SK-N-SH (cell line): Measurements from ENCODE around the gene CPEB1. TPM values are rescaled to one million over a fixed set of nuclear protein-coding genes. Genes with fewer than 3 reads are reported as not detected.

Experiments
- CTCF ChIA-PET: fragments of 300-600, 350-600 bp; formaldehyde crosslinking; extraction: SDS; loops from one replicate; lab custom pipeline; 2021; lab: Yijun Ruan, JAX
- POLR2A ChIA-PET: fragments of 350-600 bp; sonication (Branson Sonifier 250); formaldehyde crosslinking; extraction: SDS; loops from one replicate; lab custom pipeline; 2020; ENCODE audit warnings: antibody characterized with exemption, inconsistent platforms; lab: Yijun Ruan, JAX
- DNase-seq: peaks from one replicate; pipeline ENCODE4 v3.0.0; 2012
- H2AFZ ChIP-seq: fragments of 200-600 bp; sonication (generic); 2 replicates; pipeline ENCODE4 v1.8.1; 2016; ENCODE audit warnings: antibody characterized with exemption, mild to moderate bottlenecking, low read depth
- H3F3A ChIP-seq: fragments of 200-600 bp; sonication (generic); replicated peaks from 2 replicates; pipeline ENCODE3; 2016; ENCODE audit warnings: antibody characterized with exemption, mild to moderate bottlenecking; ENCODE audit not compliant: insufficient read depth
- H3K27ac ChIP-seq, 2 experiments: fragments of 200-500 bp in 1 of 2; fragments of 200-600 bp in 1 of 2; sonication (Bioruptor generic) in 1 of 2; sonication (generic), shearing (Covaris generic) in 1 of 2; 2 replicates each; pipeline versions ENCODE4 v1.5.1 to v1.6.1; 2014 to 2016; ENCODE audit warnings: low read depth in 2 of 2, inconsistent platforms in 1 of 2, low read length in 1 of 2, mild to moderate bottlenecking in 1 of 2, mixed read lengths in 1 of 2
- H3K27me3 ChIP-seq: fragments of 200-600 bp; sonication (generic), shearing (Covaris generic); 2 replicates; pipeline ENCODE4 v1.6.1; 2016; ENCODE audit warnings: mixed run types; ENCODE audit not compliant: insufficient read depth
- H3K36me3 ChIP-seq, 2 experiments: fragments of 200-500 bp in 1 of 2; fragments of 200-600 bp in 1 of 2; sonication (Bioruptor generic) in 1 of 2; sonication (generic) in 1 of 2; replicated peaks in 1 of 2; 2 replicates each; pipeline versions ENCODE3 to v1.5.1; 2014 to 2016; ENCODE audit warnings: low read length in 1 of 2, mild to moderate bottlenecking in 1 of 2; ENCODE audit not compliant: insufficient read depth in 2 of 2, control insufficient read depth in 1 of 2
- H3K4me1 ChIP-seq, 2 experiments: fragments of 200-500 bp in 1 of 2; fragments of 200-600 bp in 1 of 2; sonication (Bioruptor generic) in 1 of 2; sonication (generic), shearing (Covaris generic) in 1 of 2; 2 replicates each; pipeline versions ENCODE4 v1.5.1 to v1.6.1; 2014 to 2016; ENCODE audit warnings: low read depth in 1 of 2, low read length in 1 of 2, mixed run types in 1 of 2; ENCODE audit not compliant: insufficient read depth in 2 of 2, control insufficient read depth in 1 of 2
- H3K4me2 ChIP-seq: fragments of 200-600 bp; sonication (generic), shearing (Covaris generic); 2 replicates; pipeline ENCODE4 v1.6.1; 2017; ENCODE audit warnings: mixed run types
- H3K4me3 ChIP-seq, 2 experiments: fragments of 200-500 bp in 1 of 2; fragments of 200-600 bp in 1 of 2; sonication (Bioruptor generic) in 1 of 2; sonication (generic), shearing (Covaris generic) in 1 of 2; 2 replicates each; pipeline versions ENCODE4 v1.5.1 to v1.8.1; 2014 to 2016; ENCODE audit warnings: low read depth in 2 of 2, inconsistent platforms in 1 of 2, low read length in 1 of 2, mild to moderate bottlenecking in 1 of 2, mixed read lengths in 1 of 2, moderate library complexity in 1 of 2
- H3K79me2 ChIP-seq: fragments of 200-600 bp; sonication (generic); 2 replicates; pipeline ENCODE4 v1.8.1; 2017; ENCODE audit warnings: mild to moderate bottlenecking; ENCODE audit not compliant: insufficient read depth
- H3K9ac ChIP-seq: fragments of 200-600 bp; sonication (generic); 2 replicates; pipeline ENCODE4 v1.6.1; 2017; ENCODE audit warnings: mixed run types
- H3K9me2 ChIP-seq: fragments of 200-600 bp; sonication (generic); 2 replicates; pipeline ENCODE4 v1.6.1; 2017; ENCODE audit warnings: mixed run types
- H3K9me3 ChIP-seq: fragments of 200-600 bp; sonication (generic); 2 replicates; pipeline ENCODE4 v1.6.1; 2017; ENCODE audit warnings: mixed run types, mild to moderate bottlenecking, moderate library complexity
- H4K20me1 ChIP-seq: fragments of 200-600 bp; sonication (generic); 2 replicates; pipeline ENCODE4 v1.6.1; 2017; ENCODE audit warnings: mild to moderate bottlenecking, mixed run types; ENCODE audit not compliant: insufficient read depth
- EP300 ChIP-seq, 2 experiments: IDR thresholded peaks; 2 replicates each; pipeline versions ENCODE4 v1.4.0 to v1.6.1; 2012; ENCODE audit warnings: borderline replicate concordance in 1 of 2, low read depth in 1 of 2, low read length in 1 of 2
- FOSL2 ChIP-seq: IDR thresholded peaks from 2 replicates; pipeline ENCODE4 v1.4.0; 2012; ENCODE audit warnings: low read depth, mild to moderate bottlenecking, moderate library complexity, borderline replicate concordance
- FOXJ3 ChIP-seq: sonication (generic); formaldehyde crosslinking; IDR thresholded peaks from 2 replicates; pipeline ENCODE4 v1.5.1; 2020; ENCODE audit warnings: mild to moderate bottlenecking, missing genetic modification reagents
- MEF2A ChIP-seq: IDR thresholded peaks from 2 replicates; pipeline ENCODE4 v1.4.0; 2012; ENCODE audit warnings: low read depth, borderline replicate concordance
- MXI1 ChIP-seq: IDR thresholded peaks from 2 replicates; pipeline ENCODE4 v1.6.1; 2012; ENCODE audit warnings: mild to moderate bottlenecking, low read depth, low read length, improper control_type of control experiment
- RFX5 ChIP-seq: IDR thresholded peaks from 2 replicates; pipeline ENCODE4 v1.6.1; 2012; ENCODE audit warnings: mild to moderate bottlenecking, improper control_type of control experiment, low read length
- SIN3A ChIP-seq: IDR thresholded peaks from 2 replicates; pipeline ENCODE4 v1.6.1; 2012; ENCODE audit warnings: low read depth, mild to moderate bottlenecking, low read length, moderate library complexity, borderline replicate concordance
- TAF1 ChIP-seq: IDR thresholded peaks from 2 replicates; pipeline ENCODE4 v1.6.1; 2012; ENCODE audit warnings: low read depth, mild to moderate bottlenecking, low read length, moderate library complexity, borderline replicate concordance
- YY1 ChIP-seq: IDR thresholded peaks from 2 replicates; pipeline ENCODE4 v1.4.0; 2012; ENCODE audit warnings: low read depth, mild to moderate bottlenecking
- WGBS: methylation state at CpG from one replicate; pipeline ENCODE4 v1.1.6; 2017; ENCODE audit warnings: low lambda C conversion rate; 5-methylcytosine and 5-hydroxymethylcytosine counted together
- polyA plus RNA-seq, 3 experiments: library from polyadenylated mRNA; depleted of rRNA; stranded (reverse); fragments of >200 nt; gene quantifications; 2 replicates each; pipeline ENCODE4 v1.2.3, GENCODE V29; 2012
- TF ChIP-seq, protein P1 (sequence below): IDR thresholded peaks from 2 replicates; pipeline ENCODE4 v1.4.0; 2012; ENCODE audit warnings: low read depth, borderline replicate concordance
- TF ChIP-seq, protein P2 (sequence below): IDR thresholded peaks from 2 replicates; pipeline ENCODE4 v1.4.0; 2012; ENCODE audit warnings: low read depth, borderline replicate concordance
- TF ChIP-seq, protein P3 (sequence below): IDR thresholded peaks from 2 replicates; pipeline ENCODE4 v1.6.1; 2012; ENCODE audit warnings: mild to moderate bottlenecking, low read depth, low read length, moderate library complexity
- TF ChIP-seq, protein P4 (sequence below): IDR thresholded peaks from 2 replicates; pipeline ENCODE4; 2012

The CPEB1 gene
- polyA plus RNA-seq, 1 of the 3 experiments (the other 2 are of a cell fraction), result 2.6 TPM

DNA sequence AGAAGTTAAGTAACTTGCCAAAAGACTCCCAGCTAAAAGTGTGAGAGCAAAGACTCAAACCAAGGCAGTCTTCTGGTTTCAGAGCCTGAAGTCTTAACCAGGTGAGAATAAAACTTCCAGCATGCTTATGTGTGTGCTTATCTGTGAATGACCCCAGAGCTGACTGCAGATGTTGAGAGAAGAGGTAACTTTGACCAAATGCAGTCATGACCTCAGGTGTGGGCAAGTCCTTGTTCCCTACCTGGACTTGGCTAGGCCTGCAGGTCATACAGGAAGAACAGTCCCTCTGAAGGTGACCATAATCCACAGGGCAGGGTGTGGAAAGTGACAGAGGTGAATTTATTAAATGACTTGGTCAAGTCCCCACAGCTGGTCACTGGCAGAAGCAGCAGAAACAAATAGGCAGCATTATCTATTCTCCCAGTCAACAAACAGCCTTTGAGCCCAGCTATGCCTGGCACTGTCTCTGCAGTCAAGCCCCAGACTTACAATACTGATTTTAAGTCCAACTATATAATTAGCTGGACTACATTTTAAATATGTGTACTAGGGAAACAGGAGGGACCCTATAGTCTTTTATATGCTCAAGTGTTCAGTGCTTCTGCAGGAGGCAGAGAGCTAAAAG lies 3.0 kb upstream of the CPEB1 start:
- Histone ChIP-seq H3K79me2 (no peaks in the 10 kb centered on the region), H3K9me3 (no peaks in the 10 kb centered on the region)
- TF ChIP-seq, protein P1, sequence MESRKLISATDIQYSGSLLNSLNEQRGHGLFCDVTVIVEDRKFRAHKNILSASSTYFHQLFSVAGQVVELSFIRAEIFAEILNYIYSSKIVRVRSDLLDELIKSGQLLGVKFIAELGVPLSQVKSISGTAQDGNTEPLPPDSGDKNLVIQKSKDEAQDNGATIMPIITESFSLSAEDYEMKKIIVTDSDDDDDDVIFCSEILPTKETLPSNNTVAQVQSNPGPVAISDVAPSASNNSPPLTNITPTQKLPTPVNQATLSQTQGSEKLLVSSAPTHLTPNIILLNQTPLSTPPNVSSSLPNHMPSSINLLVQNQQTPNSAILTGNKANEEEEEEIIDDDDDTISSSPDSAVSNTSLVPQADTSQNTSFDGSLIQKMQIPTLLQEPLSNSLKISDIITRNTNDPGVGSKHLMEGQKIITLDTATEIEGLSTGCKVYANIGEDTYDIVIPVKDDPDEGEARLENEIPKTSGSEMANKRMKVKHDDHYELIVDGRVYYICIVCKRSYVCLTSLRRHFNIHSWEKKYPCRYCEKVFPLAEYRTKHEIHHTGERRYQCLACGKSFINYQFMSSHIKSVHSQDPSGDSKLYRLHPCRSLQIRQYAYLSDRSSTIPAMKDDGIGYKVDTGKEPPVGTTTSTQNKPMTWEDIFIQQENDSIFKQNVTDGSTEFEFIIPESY, result no peak
- no peak for TF ChIP-seq MEF2A
- no peak for TF ChIP-seq TAF1
- TF ChIP-seq SIN3A, result no peak
- TF ChIP-seq, protein P2, sequence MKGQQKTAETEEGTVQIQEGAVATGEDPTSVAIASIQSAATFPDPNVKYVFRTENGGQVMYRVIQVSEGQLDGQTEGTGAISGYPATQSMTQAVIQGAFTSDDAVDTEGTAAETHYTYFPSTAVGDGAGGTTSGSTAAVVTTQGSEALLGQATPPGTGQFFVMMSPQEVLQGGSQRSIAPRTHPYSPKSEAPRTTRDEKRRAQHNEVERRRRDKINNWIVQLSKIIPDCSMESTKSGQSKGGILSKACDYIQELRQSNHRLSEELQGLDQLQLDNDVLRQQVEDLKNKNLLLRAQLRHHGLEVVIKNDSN, result no peak
- no peak for TF ChIP-seq EP300 (IDR thresholded peaks at IDR 0.05; ENCODE audit: borderline replicate concordance in 1 of 2, low read depth in 1 of 2, low read length in 1 of 2)
- TF ChIP-seq, all 33 proteins: peak for 0
- Histone ChIP-seq H2AFZ (no peak overlapping the region), H3K27me3 (no peaks in the 10 kb centered on the region), H3K4me1 (peaks cover 0 to 5% of the 10 kb centered on the region in 2 experiments; a peak in 1 of 4 replicates), H3K4me3 (no peak overlapping the region), H3K36me3 (no peaks in the 10 kb centered on the region), H3K9me2 (no peaks in the 10 kb centered on the region), H3K9ac (no peak overlapping the region), H4K20me1 (no peaks in the 10 kb centered on the region), H3K4me2 (no peak overlapping the region), H3F3A (no peaks in the 10 kb centered on the region), H3K27ac (no peak overlapping the region)
- POLR2A ChIA-PET, result no interaction called here
- CTCF ChIA-PET, result interaction anchor here (1.3 kb wide), 1 partner anchor 110 kb away, joined by 3 read pairs; the partner anchor contains the start of gene RPS17
- DNase-seq, result no peak

DNA sequence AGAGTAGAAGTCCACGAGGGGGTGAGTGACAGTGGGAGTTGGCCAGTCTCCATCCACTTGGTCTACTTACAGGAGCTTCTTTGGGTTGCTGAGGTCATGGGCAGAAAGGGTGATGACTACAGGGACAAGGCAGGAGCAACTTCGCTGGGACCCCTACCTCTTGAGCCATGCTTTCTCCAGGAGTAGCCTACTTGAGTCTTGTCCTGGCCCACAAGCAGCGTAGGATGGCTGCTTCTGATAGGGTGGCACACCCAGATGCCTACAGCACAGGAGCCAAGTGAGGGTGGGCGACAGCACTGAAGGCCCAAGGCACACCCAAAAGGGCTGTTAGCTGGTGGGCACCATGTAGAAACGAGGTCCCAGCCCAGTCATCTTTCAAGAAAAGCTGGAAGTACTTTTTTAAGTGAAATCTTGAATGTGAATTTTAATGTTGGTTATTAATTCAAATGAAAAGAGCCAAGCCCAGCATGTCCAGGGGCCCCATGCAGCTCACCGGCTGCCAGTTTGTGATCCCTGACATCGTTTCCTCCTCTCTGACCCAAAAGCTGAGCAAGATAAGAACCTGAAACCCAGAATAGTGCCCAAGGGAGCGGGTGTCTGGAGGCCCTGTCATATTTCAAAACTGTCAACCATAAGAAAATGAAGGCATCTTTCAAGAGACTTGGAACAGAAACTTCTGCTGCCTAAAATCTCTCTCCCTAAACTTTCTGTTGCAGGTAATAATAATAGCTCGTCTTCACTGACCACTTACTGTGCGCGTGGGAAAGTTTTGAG lies 2.2 kb upstream of the CPEB1 start:
- WGBS, result 69% methylated on average over 10 of the region's 11 CpGs
- TF ChIP-seq FOXJ3, result no peak
- TF ChIP-seq, protein P3, sequence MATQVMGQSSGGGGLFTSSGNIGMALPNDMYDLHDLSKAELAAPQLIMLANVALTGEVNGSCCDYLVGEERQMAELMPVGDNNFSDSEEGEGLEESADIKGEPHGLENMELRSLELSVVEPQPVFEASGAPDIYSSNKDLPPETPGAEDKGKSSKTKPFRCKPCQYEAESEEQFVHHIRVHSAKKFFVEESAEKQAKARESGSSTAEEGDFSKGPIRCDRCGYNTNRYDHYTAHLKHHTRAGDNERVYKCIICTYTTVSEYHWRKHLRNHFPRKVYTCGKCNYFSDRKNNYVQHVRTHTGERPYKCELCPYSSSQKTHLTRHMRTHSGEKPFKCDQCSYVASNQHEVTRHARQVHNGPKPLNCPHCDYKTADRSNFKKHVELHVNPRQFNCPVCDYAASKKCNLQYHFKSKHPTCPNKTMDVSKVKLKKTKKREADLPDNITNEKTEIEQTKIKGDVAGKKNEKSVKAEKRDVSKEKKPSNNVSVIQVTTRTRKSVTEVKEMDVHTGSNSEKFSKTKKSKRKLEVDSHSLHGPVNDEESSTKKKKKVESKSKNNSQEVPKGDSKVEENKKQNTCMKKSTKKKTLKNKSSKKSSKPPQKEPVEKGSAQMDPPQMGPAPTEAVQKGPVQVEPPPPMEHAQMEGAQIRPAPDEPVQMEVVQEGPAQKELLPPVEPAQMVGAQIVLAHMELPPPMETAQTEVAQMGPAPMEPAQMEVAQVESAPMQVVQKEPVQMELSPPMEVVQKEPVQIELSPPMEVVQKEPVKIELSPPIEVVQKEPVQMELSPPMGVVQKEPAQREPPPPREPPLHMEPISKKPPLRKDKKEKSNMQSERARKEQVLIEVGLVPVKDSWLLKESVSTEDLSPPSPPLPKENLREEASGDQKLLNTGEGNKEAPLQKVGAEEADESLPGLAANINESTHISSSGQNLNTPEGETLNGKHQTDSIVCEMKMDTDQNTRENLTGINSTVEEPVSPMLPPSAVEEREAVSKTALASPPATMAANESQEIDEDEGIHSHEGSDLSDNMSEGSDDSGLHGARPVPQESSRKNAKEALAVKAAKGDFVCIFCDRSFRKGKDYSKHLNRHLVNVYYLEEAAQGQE, result no peak
- TF ChIP-seq MXI1, result no peak
- no peak for TF ChIP-seq FOSL2
- TF ChIP-seq YY1, result no peak
- no peak for TF ChIP-seq RFX5
- TF ChIP-seq, protein P4, sequence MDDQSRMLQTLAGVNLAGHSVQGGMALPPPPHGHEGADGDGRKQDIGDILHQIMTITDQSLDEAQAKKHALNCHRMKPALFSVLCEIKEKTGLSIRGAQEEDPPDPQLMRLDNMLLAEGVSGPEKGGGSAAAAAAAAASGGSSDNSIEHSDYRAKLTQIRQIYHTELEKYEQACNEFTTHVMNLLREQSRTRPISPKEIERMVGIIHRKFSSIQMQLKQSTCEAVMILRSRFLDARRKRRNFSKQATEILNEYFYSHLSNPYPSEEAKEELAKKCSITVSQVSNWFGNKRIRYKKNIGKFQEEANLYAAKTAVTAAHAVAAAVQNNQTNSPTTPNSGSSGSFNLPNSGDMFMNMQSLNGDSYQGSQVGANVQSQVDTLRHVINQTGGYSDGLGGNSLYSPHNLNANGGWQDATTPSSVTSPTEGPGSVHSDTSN, result no peak
- H3K9ac ChIP-seq, result no peak overlapping the region
- H3K27ac ChIP-seq, result no peak overlapping the region
- no peaks in the 10 kb centered on the region for H3F3A ChIP-seq
- H3K9me2 ChIP-seq, result no peaks in the 10 kb centered on the region
- POLR2A ChIA-PET, result no interaction called here
- no peaks in the 10 kb centered on the region for H3K9me3 ChIP-seq
- no peaks in the 10 kb centered on the region for H4K20me1 ChIP-seq
- no peak overlapping the region for H2AFZ ChIP-seq
- H3K4me2 ChIP-seq, result no peak overlapping the region
- DNase-seq, result no peak
- no peak overlapping the region for H3K4me3 ChIP-seq
- H3K4me1 ChIP-seq, result peaks cover 0 to 5% of the 10 kb centered on the region in 2 experiments; a peak in 1 of 4 replicates
- CTCF ChIA-PET, result interaction anchor here (1.3 kb wide), 1 partner anchor 110 kb away, joined by 3 read pairs; the partner anchor contains the start of gene RPS17
- H3K36me3 ChIP-seq, result no peaks in the 10 kb centered on the region
- no peaks in the 10 kb centered on the region for H3K79me2 ChIP-seq
- H3K27me3 ChIP-seq, result no peaks in the 10 kb centered on the region
